ENCODE measurements around the gene CORO7. TPM values are rescaled to one million over a fixed set of nuclear protein-coding genes. Genes with fewer than 3 reads are reported as not detected.

Gene CORO7
- 14.6 TPM for total RNA-seq

DNA sequence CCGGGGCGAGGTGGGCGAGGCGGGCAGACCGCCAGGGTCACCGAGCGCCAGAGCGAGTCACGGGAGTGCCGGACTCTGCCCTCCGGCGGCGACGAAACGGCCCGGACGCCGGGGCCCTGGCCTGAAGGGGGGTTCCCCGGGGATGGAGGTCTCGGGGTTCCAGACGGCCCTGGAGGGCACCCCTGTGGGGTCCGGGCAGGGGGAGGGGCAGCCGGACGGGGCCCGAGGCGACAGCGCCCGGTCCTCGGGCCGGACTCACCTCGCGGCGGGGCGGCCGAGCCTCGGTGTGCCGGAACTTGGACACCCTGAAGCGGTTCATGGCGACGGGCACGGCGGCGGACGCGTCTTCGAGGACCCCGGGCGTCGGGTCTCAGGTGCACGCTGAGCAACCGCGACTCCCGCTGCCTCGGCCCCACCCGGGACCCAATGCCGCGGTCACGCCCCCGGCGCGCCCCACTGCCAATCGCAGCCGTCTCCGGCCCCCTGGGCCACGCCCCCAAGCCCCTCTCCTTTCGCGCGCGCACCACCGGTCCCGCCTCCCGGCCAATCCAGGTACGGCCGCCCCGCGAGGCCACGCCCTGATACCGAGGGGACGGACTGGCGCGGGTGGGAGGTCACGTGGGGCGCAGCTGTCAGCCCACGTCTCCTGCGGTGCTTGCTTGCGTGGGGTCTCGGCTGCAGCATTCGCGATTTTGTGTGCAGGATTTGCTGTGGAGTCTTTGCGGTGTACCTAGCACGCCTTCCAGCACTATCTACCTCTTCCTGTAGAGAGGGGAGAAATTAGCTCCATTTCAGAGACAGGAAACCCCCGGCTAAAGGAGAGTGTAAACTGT lies at the start of gene CORO7:
Gene CORO7, minus strand, starts transcription at position 397 of the 833 bp plus-strand sequence. Its CDS starts 78 bp downstream, at position 319.
- Histone ChIP-seq H3K36me3 (ENCODE audit: control insufficient read depth in 3 of 3, insufficient read depth in 3 of 3, low read length in 3 of 3) (peaks cover 2 to 7% (median 3%) of the 10 kb centered on the region in 3 donors), H3K27ac (ENCODE audit: low read depth, low read length) (peak within 1 kb of the TSS; percentile 68), H3K27me3 (ENCODE audit: control insufficient read depth in 3 of 3, insufficient read depth in 3 of 3, low read length in 3 of 3) (no peaks in the 10 kb centered on the region), H3K4me1 (ENCODE audit: control insufficient read depth in 3 of 3, insufficient read depth in 3 of 3, low read length in 3 of 3) (peaks cover 16 to 25% (median 21%) of the 10 kb centered on the region in 3 donors), H3K9me3 (ENCODE audit: control insufficient read depth in 3 of 3, low read length in 3 of 3) (no peaks in the 10 kb centered on the region), H3K4me3 (ENCODE audit: low read length in 3 of 3) (peak within 1 kb of the TSS; percentile 82 to 88 (median 83)), H3K9ac (ENCODE audit: low read depth in 1 of 3, low read length in 3 of 3) (peak within 1 kb of the TSS; percentile 73 to 85 (median 74))

DNA sequence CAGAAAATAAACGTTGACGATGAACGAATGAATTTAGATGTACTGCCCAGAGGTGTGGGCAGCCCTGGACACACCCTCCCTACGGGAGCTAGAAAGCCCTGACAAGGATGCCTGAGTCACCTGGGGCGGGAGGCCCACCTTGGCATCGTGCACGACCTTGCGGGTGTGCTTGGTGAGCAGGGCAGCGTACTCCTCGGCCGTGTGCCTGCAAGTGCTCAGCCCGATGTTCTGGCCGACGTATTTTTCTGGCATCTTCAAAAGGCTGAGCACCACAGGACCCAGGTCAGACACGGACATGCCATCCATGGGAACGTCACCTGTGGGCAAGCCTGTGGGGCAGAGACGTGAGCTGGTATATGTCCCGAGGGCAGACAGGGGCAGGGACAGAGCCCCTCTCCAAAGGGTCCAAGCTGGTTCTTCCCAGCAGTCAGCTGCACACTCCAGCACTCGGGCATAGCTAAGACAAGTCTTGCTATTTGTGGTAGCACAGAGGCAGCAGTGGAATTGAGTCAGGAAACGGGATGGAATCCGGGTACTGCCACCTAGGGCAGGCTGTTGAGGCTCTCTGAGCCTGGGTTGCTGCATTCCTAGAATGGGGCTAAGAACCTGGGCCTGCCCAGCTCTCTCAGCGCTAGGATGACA lies 47.2 kb upstream of the CORO7 start:
- no peak overlapping the region for H3K27ac ChIP-seq (ENCODE audit: low read depth, low read length)
- no peaks in the 10 kb centered on the region for H3K27me3 ChIP-seq (ENCODE audit: control insufficient read depth in 3 of 3, insufficient read depth in 3 of 3, low read length in 3 of 3)
- no peak overlapping the region for H3K9ac ChIP-seq (ENCODE audit: low read depth in 1 of 3, low read length in 3 of 3)
- H3K4me3 ChIP-seq (ENCODE audit: low read length in 3 of 3): no peak overlapping the region
- H3K4me1 ChIP-seq (ENCODE audit: control insufficient read depth in 3 of 3, insufficient read depth in 3 of 3, low read length in 3 of 3): no peaks in the 10 kb centered on the region
- H3K9me3 ChIP-seq (ENCODE audit: control insufficient read depth in 3 of 3, low read length in 3 of 3): no peaks in the 10 kb centered on the region
- H3K36me3 ChIP-seq (ENCODE audit: control insufficient read depth in 3 of 3, insufficient read depth in 3 of 3, low read length in 3 of 3): peaks cover 0 to 16% (median 15%) of the 10 kb centered on the region in 3 donors

- Histone ChIP-seq H3K9me3 (ENCODE audit: control insufficient read depth in 3 of 3, low read length in 3 of 3) (no peaks in the 10 kb centered on the region), H3K36me3 (ENCODE audit: control insufficient read depth in 3 of 3, insufficient read depth in 3 of 3, low read length in 3 of 3) (peaks cover 10 to 26% (median 20%) of the 10 kb centered on the region in 3 donors), H3K4me3 (ENCODE audit: low read length in 3 of 3) (no peak overlapping the region), H3K9ac (ENCODE audit: low read depth in 1 of 3, low read length in 3 of 3) (no peak overlapping the region), H3K27ac (ENCODE audit: low read depth, low read length) (no peak overlapping the region), H3K4me1 (ENCODE audit: control insufficient read depth in 3 of 3, insufficient read depth in 3 of 3, low read length in 3 of 3) (no peaks in the 10 kb centered on the region), H3K27me3 (ENCODE audit: control insufficient read depth in 3 of 3, insufficient read depth in 3 of 3, low read length in 3 of 3) (no peaks in the 10 kb centered on the region)
These were observed 45.1 kb upstream of the CORO7 start for GRCh38 chr16:4461250-4462085.

DNA sequence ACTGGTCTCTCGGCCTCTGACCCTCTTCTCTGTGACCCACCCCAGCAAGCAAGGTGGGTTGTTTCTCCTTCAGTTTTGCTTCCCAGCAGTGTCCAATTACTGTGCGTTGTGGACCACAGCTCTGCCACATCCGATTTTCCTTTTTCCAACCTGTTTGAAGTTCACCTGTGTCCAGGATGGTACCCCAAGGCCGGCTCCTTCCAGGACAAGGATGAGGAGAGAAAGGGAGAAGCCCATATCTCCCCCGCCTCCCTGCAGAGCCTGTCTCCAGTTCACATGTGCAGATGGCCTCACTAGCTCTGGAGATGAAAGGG lies 44.5 kb upstream of the CORO7 start:
- Histone ChIP-seq H3K27me3 (ENCODE audit: control insufficient read depth in 3 of 3, insufficient read depth in 3 of 3, low read length in 3 of 3) (no peaks in the 10 kb centered on the region), H3K9ac (ENCODE audit: low read depth in 1 of 3, low read length in 3 of 3) (no peak overlapping the region), H3K9me3 (ENCODE audit: control insufficient read depth in 3 of 3, low read length in 3 of 3) (no peaks in the 10 kb centered on the region), H3K4me3 (ENCODE audit: low read length in 3 of 3) (no peak overlapping the region), H3K27ac (ENCODE audit: low read depth, low read length) (no peak overlapping the region), H3K4me1 (ENCODE audit: control insufficient read depth in 3 of 3, insufficient read depth in 3 of 3, low read length in 3 of 3) (no peaks in the 10 kb centered on the region), H3K36me3 (ENCODE audit: control insufficient read depth in 3 of 3, insufficient read depth in 3 of 3, low read length in 3 of 3) (peaks cover 16 to 30% (median 25%) of the 10 kb centered on the region in 3 donors)

DNA sequence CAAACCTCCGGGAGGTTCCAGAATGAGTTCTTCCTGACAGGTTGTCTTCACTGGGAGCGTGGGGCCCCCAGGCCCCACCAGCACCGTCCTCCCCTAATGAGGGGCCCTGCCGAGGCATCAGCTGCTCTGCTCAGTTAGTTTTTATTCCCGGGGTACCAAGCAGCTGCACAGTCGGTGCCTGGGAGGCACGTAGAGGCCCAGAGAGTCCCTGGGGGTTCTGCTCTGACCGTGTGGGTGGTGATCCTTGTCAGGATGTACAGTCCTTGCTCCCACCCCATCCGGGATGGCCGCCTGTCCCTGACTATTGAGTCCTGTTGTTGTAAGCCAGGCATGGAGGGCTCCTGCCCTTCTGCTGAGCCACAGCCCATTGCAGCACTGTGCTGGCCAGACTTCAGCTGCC lies 39.6 kb upstream of the CORO7 start:
- Histone ChIP-seq H3K27me3 (ENCODE audit: control insufficient read depth in 3 of 3, insufficient read depth in 3 of 3, low read length in 3 of 3) (no peaks in the 10 kb centered on the region), H3K4me1 (ENCODE audit: control insufficient read depth in 3 of 3, insufficient read depth in 3 of 3, low read length in 3 of 3) (no peaks in the 10 kb centered on the region), H3K9me3 (ENCODE audit: control insufficient read depth in 3 of 3, low read length in 3 of 3) (no peaks in the 10 kb centered on the region), H3K36me3 (ENCODE audit: control insufficient read depth in 3 of 3, insufficient read depth in 3 of 3, low read length in 3 of 3) (peaks cover 46 to 53% (median 49%) of the 10 kb centered on the region in 3 donors), H3K27ac (ENCODE audit: low read depth, low read length) (no peak overlapping the region), H3K4me3 (ENCODE audit: low read length in 3 of 3) (no peak overlapping the region), H3K9ac (ENCODE audit: low read depth in 1 of 3, low read length in 3 of 3) (no peak overlapping the region)

- H3K4me1 ChIP-seq (ENCODE audit: control insufficient read depth in 3 of 3, insufficient read depth in 3 of 3, low read length in 3 of 3): no peaks in the 10 kb centered on the region
- no peak overlapping the region for H3K4me3 ChIP-seq (ENCODE audit: low read length in 3 of 3)
- no peak overlapping the region for H3K27ac ChIP-seq (ENCODE audit: low read depth, low read length)
- H3K36me3 ChIP-seq (ENCODE audit: control insufficient read depth in 3 of 3, insufficient read depth in 3 of 3, low read length in 3 of 3): peaks cover 53 to 62% (median 56%) of the 10 kb centered on the region in 3 donors
- H3K9me3 ChIP-seq (ENCODE audit: control insufficient read depth in 3 of 3, low read length in 3 of 3): no peaks in the 10 kb centered on the region
- H3K27me3 ChIP-seq (ENCODE audit: control insufficient read depth in 3 of 3, insufficient read depth in 3 of 3, low read length in 3 of 3): no peaks in the 10 kb centered on the region
- no peak overlapping the region for H3K9ac ChIP-seq (ENCODE audit: low read depth in 1 of 3, low read length in 3 of 3)
These were observed 38.7 kb upstream of the CORO7 start for GRCh38 chr16:4455081-4455480.

DNA sequence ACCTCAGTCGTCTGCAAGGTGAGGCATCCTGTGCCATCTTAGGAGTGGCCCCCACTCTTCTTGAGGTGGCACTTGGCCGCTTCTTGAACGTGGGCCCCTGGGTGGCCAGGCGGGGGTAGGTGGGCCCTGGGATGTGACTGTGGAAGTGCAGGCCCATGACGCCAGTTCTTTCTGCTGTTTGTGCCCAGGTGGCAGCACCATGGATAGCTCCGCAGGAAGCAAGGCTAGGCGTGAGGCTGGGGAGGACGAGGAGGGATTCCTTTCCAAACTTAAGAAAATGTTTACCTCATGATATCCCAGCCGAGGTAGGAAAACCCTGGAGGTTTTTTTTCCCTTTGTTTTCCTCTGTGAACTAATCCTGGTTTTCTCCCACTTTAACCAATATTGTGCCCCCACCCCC lies 38.2 kb upstream of the CORO7 start:
- H3K4me1 ChIP-seq (ENCODE audit: control insufficient read depth in 3 of 3, insufficient read depth in 3 of 3, low read length in 3 of 3): no peaks in the 10 kb centered on the region
- H3K27me3 ChIP-seq (ENCODE audit: control insufficient read depth in 3 of 3, insufficient read depth in 3 of 3, low read length in 3 of 3): no peaks in the 10 kb centered on the region
- H3K27ac ChIP-seq (ENCODE audit: low read depth, low read length): no peak overlapping the region
- peaks cover 56 to 66% (median 58%) of the 10 kb centered on the region in 3 donors for H3K36me3 ChIP-seq (ENCODE audit: control insufficient read depth in 3 of 3, insufficient read depth in 3 of 3, low read length in 3 of 3)
- no peak overlapping the region for H3K9ac ChIP-seq (ENCODE audit: low read depth in 1 of 3, low read length in 3 of 3)
- H3K9me3 ChIP-seq (ENCODE audit: control insufficient read depth in 3 of 3, low read length in 3 of 3): no peaks in the 10 kb centered on the region
- H3K4me3 ChIP-seq (ENCODE audit: low read length in 3 of 3): no peak overlapping the region

DNA sequence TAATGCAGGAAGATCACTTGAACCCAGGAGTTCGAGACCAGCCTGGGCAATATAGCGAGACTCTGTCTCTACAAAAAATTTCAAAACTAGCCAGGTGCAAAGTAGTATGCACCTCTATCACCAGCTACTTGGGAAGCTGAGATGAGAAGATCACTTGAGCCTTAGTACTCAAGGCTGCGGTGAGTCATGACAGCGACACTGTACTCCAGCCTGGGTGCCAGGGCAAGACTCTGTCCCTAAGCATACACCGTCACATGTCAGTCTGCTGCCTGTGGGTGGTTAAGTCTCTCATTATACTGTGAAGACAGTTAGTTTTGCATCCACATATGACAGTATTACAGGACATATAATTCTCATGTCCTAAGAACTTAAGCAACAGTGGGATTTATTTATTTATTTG lies 36.3 kb upstream of the CORO7 start:
- H3K27me3 ChIP-seq (ENCODE audit: control insufficient read depth in 3 of 3, insufficient read depth in 3 of 3, low read length in 3 of 3): no peaks in the 10 kb centered on the region
- no peak overlapping the region for H3K9ac ChIP-seq (ENCODE audit: low read depth in 1 of 3, low read length in 3 of 3)
- no peak overlapping the region for H3K27ac ChIP-seq (ENCODE audit: low read depth, low read length)
- H3K36me3 ChIP-seq (ENCODE audit: control insufficient read depth in 3 of 3, insufficient read depth in 3 of 3, low read length in 3 of 3): peaks cover 65 to 78% (median 69%) of the 10 kb centered on the region in 3 donors
- no peak overlapping the region for H3K4me3 ChIP-seq (ENCODE audit: low read length in 3 of 3)
- no peaks in the 10 kb centered on the region for H3K9me3 ChIP-seq (ENCODE audit: control insufficient read depth in 3 of 3, low read length in 3 of 3)
- H3K4me1 ChIP-seq (ENCODE audit: control insufficient read depth in 3 of 3, insufficient read depth in 3 of 3, low read length in 3 of 3): no peaks in the 10 kb centered on the region

GRCh38 chr16:4450931-4451519 lies 34.6 kb upstream of the CORO7 start:
- no peaks in the 10 kb centered on the region for H3K27me3 ChIP-seq (ENCODE audit: control insufficient read depth in 3 of 3, insufficient read depth in 3 of 3, low read length in 3 of 3)
- H3K4me3 ChIP-seq (ENCODE audit: low read length in 3 of 3): no peak overlapping the region
- no peak overlapping the region for H3K9ac ChIP-seq (ENCODE audit: low read depth in 1 of 3, low read length in 3 of 3)
- peaks cover 64 to 78% (median 69%) of the 10 kb centered on the region in 3 donors for H3K36me3 ChIP-seq (ENCODE audit: control insufficient read depth in 3 of 3, insufficient read depth in 3 of 3, low read length in 3 of 3)
- no peak overlapping the region for H3K27ac ChIP-seq (ENCODE audit: low read depth, low read length)
- H3K9me3 ChIP-seq (ENCODE audit: control insufficient read depth in 3 of 3, low read length in 3 of 3): no peaks in the 10 kb centered on the region
- no peaks in the 10 kb centered on the region for H3K4me1 ChIP-seq (ENCODE audit: control insufficient read depth in 3 of 3, insufficient read depth in 3 of 3, low read length in 3 of 3)
